ENCODE results near the gene PIK3C3.

The PIK3C3 gene

GRCh38 chr18:41948544-41949110 is 6.4 kb upstream of the PIK3C3 start:
- Histone ChIP-seq H3K27me3 (ENCODE audit: insufficient read depth, low read depth, severe bottlenecking) (no peaks in the 10 kb centered on the region), H3K9me3 (ENCODE audit: severe bottlenecking) (no peaks in the 10 kb centered on the region), H3K4me3 (ENCODE audit: low read depth, low read length) (no peak overlapping the region), H3K27ac (no peak overlapping the region), H3K36me3 (no peaks in the 10 kb centered on the region)
- no peak for DNase-seq
- no peak for TF ChIP-seq CTCF (IDR thresholded peaks at IDR 0.05; ENCODE audit: low read depth, low read length)

DNA sequence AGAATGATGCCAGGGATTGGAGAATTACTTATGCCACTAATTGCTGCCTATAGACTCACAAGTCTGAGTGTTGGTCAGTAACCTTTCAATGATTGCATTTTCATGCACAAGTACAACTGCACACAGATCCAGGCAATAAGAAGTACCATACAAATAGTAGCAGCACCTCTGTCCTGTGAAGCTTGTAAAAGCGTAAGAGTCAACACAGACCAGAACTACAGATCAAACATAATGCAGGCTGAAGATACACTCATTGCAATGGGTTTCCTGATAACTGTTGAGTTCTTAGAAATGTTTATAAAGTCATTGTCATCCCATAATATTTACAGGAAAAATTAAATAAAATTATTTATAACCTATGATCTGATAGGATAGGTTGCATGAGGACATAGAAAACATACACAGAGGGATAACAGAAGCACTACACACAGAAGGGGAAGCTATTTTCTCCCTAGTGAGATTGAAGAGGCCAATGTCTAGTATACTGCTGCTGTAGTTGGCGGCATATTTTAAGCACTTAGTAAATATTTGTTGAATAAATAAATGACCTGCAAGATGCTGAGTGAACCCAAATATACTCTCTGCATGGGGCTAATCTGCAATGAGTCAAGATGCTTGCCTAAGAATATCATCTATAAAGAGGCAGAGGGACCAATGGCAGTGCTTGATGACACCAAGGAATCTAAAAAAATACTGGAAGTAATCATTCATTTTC is 5.7 kb upstream of the PIK3C3 start:
- Histone ChIP-seq H3K4me3 (ENCODE audit: low read depth, low read length) (no peak overlapping the region), H3K27ac (no peak overlapping the region), H3K27me3 (ENCODE audit: insufficient read depth, low read depth, severe bottlenecking) (no peaks in the 10 kb centered on the region), H3K36me3 (no peaks in the 10 kb centered on the region), H3K9me3 (ENCODE audit: severe bottlenecking) (no peaks in the 10 kb centered on the region)
- TF ChIP-seq CTCF (IDR thresholded peaks at IDR 0.05; ENCODE audit: low read depth, low read length): no peak
- no peak for DNase-seq

DNA sequence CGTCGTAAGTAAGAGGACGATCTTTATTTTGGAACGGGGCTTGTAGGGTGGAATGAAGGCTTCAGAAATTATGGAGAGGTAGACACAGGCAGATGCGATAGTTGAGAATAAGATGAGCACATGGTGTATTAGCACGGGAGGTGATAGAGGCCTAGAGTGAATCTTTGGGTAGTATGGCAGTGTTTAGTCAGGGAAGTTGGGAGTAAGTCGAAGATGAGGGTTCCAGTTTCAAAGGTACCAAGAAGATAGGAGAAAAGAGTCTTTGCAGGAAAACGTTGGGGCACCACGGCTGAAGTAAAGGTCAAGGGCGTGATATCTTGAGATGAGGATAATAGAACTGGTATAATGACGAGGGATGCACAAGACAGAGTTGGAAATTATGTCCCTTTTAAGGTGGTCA is 654 bp downstream of the PIK3C3 start:
- no peak for DNase-seq
- TF ChIP-seq CTCF (IDR thresholded peaks at IDR 0.05; ENCODE audit: low read depth, low read length): no peak
- H3K9me3 ChIP-seq (ENCODE audit: severe bottlenecking): no peaks in the 10 kb centered on the region
- peak overlapping the region; percentile 92 for H3K4me3 ChIP-seq (ENCODE audit: low read depth, low read length)
- H3K27ac ChIP-seq: peak overlapping the region; percentile 72; the same call in 1 of the 2 replicates
- no peaks in the 10 kb centered on the region for H3K27me3 ChIP-seq (ENCODE audit: insufficient read depth, low read depth, severe bottlenecking)
- H3K36me3 ChIP-seq: peaks cover 19% of the 10 kb centered on the region

- Histone ChIP-seq H3K27me3 (ENCODE audit: insufficient read depth, low read depth, severe bottlenecking) (no peaks in the 10 kb centered on the region), H3K4me3 (ENCODE audit: low read depth, low read length) (no peak overlapping the region), H3K36me3 (peaks cover 29% of the 10 kb centered on the region), H3K27ac (no peak overlapping the region), H3K9me3 (ENCODE audit: severe bottlenecking) (no peaks in the 10 kb centered on the region)
- no peak for DNase-seq
- TF ChIP-seq CTCF (IDR thresholded peaks at IDR 0.05; ENCODE audit: low read depth, low read length): no peak
Observed at GRCh38 chr18:41959045-41959444, 4.0 kb downstream of the PIK3C3 start.

- no peak for DNase-seq
- Histone ChIP-seq H3K27ac (no peak overlapping the region), H3K36me3 (peaks cover 29% of the 10 kb centered on the region), H3K9me3 (ENCODE audit: severe bottlenecking) (no peaks in the 10 kb centered on the region), H3K4me3 (ENCODE audit: low read depth, low read length) (no peak overlapping the region), H3K27me3 (ENCODE audit: insufficient read depth, low read depth, severe bottlenecking) (no peaks in the 10 kb centered on the region)
- TF ChIP-seq CTCF (IDR thresholded peaks at IDR 0.05; ENCODE audit: low read depth, low read length): no peak
Observed at GRCh38 chr18:41965634-41966255, 10.7 kb downstream of the PIK3C3 start.
